Psoas muscle (tissue), 8 donors: Measurements from ENCODE around the gene HSF4. TPM values are rescaled to one million over a fixed set of nuclear protein-coding genes. Genes with fewer than 3 reads are reported as not detected.

Experiments
- ATAC-seq, 4 donors: fragments of 200-7000 bp; cut with Tn5 transposase; one replicate each; pipeline ENCODE4 v1.9.1; 2020; ENCODE audit warnings: moderate library complexity in 3 of 4, mild to moderate bottlenecking in 2 of 4
- DNase-seq, 2 donors: peaks; one replicate each; pipeline ENCODE4 v3.0.0-alpha.2; 2020
- H3K27ac ChIP-seq: fragments of 200-600 bp; one replicate; pipeline ENCODE4 v1.8.0; 2022
- H3K27me3 ChIP-seq, 3 donors: fragments of 200-600 bp in 1 of 3; one replicate each; pipeline versions ENCODE4 v1.6.1 to v1.8.0; 2013 to 2022; ENCODE audit warnings: low read length in 2 of 3, mild to moderate bottlenecking in 2 of 3, moderate library complexity in 1 of 3; ENCODE audit not compliant: insufficient read depth in 3 of 3
- H3K36me3 ChIP-seq, 2 donors: fragments of 200-600 bp in 1 of 2; one replicate each; pipeline versions ENCODE4 v1.6.1 to v1.8.0; 2013 to 2022; ENCODE audit warnings: low read depth in 1 of 2, mild to moderate bottlenecking in 1 of 2, moderate library complexity in 1 of 2; ENCODE audit not compliant: insufficient read depth in 1 of 2
- H3K4me1 ChIP-seq: fragments of 200-600 bp; one replicate; pipeline ENCODE4 v1.8.0; 2022
- H3K4me3 ChIP-seq: fragments of 200-600 bp; one replicate; pipeline ENCODE4 v1.8.0; 2022; ENCODE audit warnings: mild to moderate bottlenecking
- H3K9me3 ChIP-seq: fragments of 200-600 bp; one replicate; pipeline ENCODE4 v1.8.0; 2022
- WGBS, 3 donors: extraction: QIAGEN DNeasy Blood & Tissue Kit; methylation state at CpG; one replicate each; pipeline versions ENCODE4 v1.1.6 to v1.1.7; 2013; 5-methylcytosine and 5-hydroxymethylcytosine counted together
- intact Hi-C, 2 donors: fragments of 100-400 bp; cut with DNase I; formaldehyde crosslinking; loops; one replicate each; pipeline versions ENCODE4 v1.11.0 to v1.14.2; 2022
- polyA plus RNA-seq, 3 donors: library from polyadenylated mRNA; stranded (reverse); fragments of 200-250 nt; gene quantifications; one replicate each; pipeline ENCODE4 v1.2.3, GENCODE V29; 2013
- total RNA-seq, 4 donors: library from RNA; stranded (reverse); fragmentation: NEBNext Ultra II Directional in 2 of 4; extraction: Animal tissue kit (Norgen Biotek cat#: 25700) in 2 of 4; gene quantifications; one replicate each; pipeline versions ENCODE4 v1.2.1 to v1.2.4, GENCODE V29; 2021 to 2023
- TF ChIP-seq, protein P1 (sequence below): fragments of 200-600 bp; IDR thresholded peaks from one replicate; pipeline ENCODE4 v1.8.0; 2022; ENCODE audit warnings: antibody characterized with exemption
- donor health status: healthy with polysubstance abuse.
- donor health status: DM: no; HTN: no; CAD: no; lungs with moderate emphysema.
- donor health status: Bipolar disorder and iron deficiency.
- donor health status: healthy.
- donor health status: DM: yes; HTN: yes; CAD: no.
- donor health status: DM: no; HTN: no; CAD: no.
- donor health status: DM: no; HTN: no; CAD: no.
- donor health status: DM: yes; HTN: yes; CAD: no.

Gene HSF4
- total and polyA plus RNA-seq, 7 donors, result 15.1 to 97.3 (median 47.8) TPM

DNA sequence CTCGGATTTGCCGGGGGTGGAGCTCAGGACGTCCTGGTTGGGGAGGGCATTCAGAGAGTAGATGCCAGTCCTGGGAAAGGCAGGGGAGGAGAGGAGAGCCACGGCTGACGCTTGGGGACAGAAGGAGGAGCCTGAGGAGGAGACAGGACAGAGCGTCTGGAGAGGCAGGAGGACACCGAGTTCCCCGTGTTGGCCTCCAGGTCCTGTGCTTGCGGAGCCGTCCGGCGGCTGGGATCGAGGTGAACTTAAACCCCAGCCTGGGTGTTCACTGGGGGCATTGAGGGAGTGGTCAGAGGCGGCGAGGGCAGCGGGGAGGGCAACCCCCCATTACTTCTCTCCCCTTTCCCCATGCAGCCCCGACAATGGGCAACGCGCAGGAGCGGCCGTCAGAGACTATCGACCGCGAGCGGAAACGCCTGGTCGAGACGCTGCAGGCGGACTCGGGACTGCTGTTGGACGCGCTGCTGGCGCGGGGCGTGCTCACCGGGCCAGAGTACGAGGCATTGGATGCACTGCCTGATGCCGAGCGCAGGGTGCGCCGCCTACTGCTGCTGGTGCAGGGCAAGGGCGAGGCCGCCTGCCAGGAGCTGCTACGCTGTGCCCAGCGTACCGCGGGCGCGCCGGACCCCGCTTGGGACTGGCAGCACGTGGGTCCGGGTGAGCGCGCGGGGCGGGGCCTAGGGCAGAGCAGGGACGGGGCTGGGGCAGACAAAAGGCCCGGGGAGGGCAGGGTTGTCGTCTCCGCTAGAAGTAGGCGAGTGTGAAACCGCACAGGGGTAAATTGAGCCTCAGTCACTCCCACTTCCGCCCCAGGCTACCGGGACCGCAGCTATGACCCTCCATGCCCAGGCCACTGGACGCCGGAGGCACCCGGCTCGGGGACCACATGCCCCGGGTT is 9.5 kb downstream of the HSF4 start:
- peak overlapping the region; percentile 97 for H3K27ac ChIP-seq
- ATAC-seq (peak; percentile 68 to 70 (median 68)), DNase-seq (peak; percentile 91 to 95)
- 1 to 2% (median 1%) methylated on average over 41 to 71 of the region's 71 CpGs for WGBS, 3 donors
- peaks cover 57% of the 10 kb centered on the region for H3K4me1 ChIP-seq
- H3K27me3 ChIP-seq, result no peaks in the 10 kb centered on the region
- no peaks in the 10 kb centered on the region for H3K9me3 ChIP-seq
- H3K36me3 ChIP-seq, result peaks cover 0 to 12% of the 10 kb centered on the region in 2 donors
- TF ChIP-seq, protein P1, sequence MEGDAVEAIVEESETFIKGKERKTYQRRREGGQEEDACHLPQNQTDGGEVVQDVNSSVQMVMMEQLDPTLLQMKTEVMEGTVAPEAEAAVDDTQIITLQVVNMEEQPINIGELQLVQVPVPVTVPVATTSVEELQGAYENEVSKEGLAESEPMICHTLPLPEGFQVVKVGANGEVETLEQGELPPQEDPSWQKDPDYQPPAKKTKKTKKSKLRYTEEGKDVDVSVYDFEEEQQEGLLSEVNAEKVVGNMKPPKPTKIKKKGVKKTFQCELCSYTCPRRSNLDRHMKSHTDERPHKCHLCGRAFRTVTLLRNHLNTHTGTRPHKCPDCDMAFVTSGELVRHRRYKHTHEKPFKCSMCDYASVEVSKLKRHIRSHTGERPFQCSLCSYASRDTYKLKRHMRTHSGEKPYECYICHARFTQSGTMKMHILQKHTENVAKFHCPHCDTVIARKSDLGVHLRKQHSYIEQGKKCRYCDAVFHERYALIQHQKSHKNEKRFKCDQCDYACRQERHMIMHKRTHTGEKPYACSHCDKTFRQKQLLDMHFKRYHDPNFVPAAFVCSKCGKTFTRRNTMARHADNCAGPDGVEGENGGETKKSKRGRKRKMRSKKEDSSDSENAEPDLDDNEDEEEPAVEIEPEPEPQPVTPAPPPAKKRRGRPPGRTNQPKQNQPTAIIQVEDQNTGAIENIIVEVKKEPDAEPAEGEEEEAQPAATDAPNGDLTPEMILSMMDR, result peak; percentile 12
- intact Hi-C loops, result no loop called here
- peak overlapping the region; percentile 67 for H3K4me3 ChIP-seq

DNA sequence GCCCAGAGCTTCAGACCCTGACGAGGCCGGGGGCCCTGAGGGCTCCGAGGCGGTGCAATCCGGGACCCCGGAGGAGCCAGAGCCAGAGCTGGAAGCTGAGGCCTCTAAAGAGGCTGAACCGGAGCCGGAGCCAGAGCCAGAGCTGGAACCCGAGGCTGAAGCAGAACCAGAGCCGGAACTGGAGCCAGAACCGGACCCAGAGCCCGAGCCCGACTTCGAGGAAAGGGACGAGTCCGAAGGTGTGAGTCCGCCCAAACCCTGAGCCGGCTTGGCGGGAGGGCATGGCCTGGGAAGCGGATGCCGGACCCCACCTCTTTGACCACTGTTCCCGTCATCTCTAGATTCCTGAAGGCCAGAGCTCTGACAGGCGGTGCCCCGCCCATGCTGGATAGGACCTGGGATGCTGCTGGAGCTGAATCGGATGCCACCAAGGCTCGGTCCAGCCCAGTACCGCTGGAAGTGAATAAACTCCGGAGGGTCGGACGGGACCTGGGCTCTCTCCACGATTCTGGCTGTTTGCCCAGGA is 10.2 kb downstream of the HSF4 start:
- Histone ChIP-seq H3K4me1 (peaks cover 50% of the 10 kb centered on the region), H3K9me3 (no peaks in the 10 kb centered on the region), H3K27me3 (no peaks in the 10 kb centered on the region), H3K36me3 (peaks cover 0 to 10% of the 10 kb centered on the region in 2 donors), H3K4me3 (peak overlapping the region; percentile 67), H3K27ac (peak overlapping the region; percentile 97)
- ATAC-seq (no peak), DNase-seq (no peak)
- 46 to 49% (median 47%) methylated on average over 30 to 31 of the region's 31 CpGs for WGBS, 3 donors
- TF ChIP-seq, protein P1, result no peak
- intact Hi-C loops, result no loop called here

DNA sequence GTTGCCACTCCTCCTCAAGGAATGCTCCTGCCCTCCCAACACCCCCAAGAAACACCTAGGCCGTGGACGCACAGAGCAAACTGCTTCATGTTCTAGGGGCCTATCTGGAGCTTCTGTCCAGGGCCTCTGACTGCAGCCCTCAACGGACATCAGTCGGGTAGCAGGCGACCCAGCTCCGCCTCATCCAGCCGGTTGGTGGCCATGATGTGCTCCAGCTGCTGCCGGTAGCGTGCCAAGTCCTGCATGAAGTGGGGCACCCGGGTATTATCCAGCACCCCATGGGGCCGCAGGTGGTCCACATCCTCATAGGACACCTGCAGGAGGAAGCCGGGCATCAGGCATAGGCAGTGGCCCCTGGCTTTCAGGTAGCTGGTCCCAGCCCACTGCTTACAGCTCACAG is 12.1 kb downstream of the HSF4 start:
- Histone ChIP-seq H3K27ac (no peak overlapping the region), H3K4me3 (no peak overlapping the region), H3K36me3 (peaks cover 0 to 10% of the 10 kb centered on the region in 2 donors), H3K27me3 (no peaks in the 10 kb centered on the region), H3K4me1 (peaks cover 43% of the 10 kb centered on the region), H3K9me3 (no peaks in the 10 kb centered on the region)
- TF ChIP-seq, protein P1, result no peak
- intact Hi-C loops, result no loop called here
- ATAC-seq (no peak), DNase-seq (no peak)
- WGBS, 3 donors, result 55 to 68% (median 58%) methylated on average over 12 of the region's 12 CpGs

DNA sequence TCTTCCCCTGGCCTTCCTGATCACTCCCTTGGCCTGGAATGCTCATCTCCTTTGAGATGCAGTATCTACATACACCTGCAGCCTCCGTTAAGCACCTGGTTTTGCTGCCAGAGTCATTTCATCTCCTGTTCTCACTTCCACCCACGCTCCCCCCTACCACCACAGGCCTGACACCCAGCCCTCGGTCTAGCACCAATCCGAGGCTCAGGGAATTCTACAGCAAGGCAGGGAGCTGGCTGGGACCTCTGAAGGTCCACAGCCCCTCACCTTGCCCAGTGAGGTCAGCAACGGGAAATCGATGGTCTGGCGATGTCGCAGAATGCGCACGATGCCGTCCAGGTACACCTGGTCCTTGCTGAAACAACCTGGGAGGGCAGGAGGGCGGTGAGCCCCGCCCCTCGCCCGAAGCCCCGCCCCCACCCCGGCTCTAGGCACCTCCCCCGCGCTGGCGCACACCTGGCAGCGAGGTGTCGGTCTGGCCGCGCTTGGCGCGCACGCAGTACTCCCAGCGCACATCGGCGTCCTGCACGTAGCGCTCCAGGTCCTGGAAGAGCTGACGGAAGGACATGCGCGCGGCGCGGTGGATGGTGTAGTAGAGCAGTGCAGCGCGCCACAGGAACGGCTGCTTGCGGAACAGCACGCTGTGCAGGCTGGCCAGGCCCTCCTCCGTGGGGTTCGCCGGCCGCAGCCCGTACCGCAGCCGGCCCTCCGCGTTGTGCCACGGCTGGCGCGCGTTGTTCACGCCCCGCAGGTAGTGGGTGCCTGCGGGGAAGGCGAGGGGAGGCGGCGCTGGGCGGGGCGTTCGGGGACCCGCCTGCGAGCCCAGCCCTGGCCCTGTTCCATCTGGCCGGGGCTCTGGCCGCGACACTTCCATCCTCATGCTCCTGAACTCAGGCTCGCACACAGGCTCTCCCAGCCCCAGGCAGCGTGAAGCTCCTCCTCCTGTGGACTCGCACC is 13.5 kb downstream of the HSF4 start:
- WGBS, 3 donors, result 4 to 5% (median 5%) methylated on average over 56 to 73 of the region's 73 CpGs
- peaks cover 0 to 10% of the 10 kb centered on the region in 2 donors for H3K36me3 ChIP-seq
- intact Hi-C loops, result no loop called here
- H3K27ac ChIP-seq, result peak overlapping the region; percentile 34
- no peaks in the 10 kb centered on the region for H3K27me3 ChIP-seq
- peaks cover 41% of the 10 kb centered on the region for H3K4me1 ChIP-seq
- ATAC-seq, result peak; percentile 29 to 41 (median 34)
- TF ChIP-seq, protein P1, result no peak
- no peaks in the 10 kb centered on the region for H3K9me3 ChIP-seq
- DNase-seq, result peak; percentile 69 to 81
- H3K4me3 ChIP-seq, result peak overlapping the region; percentile 60
